Measurements from ENCODE around the gene BORCS5.

The BORCS5 gene

GRCh38 chr12:12353276-12353675, 3.6 kb upstream of the BORCS5 start:
- no peak for DNase-seq (ENCODE audit: low read depth)

- DNase-seq (ENCODE audit: low read depth) = no peak
Observed at GRCh38 chr12:12353807-12354206, 3.1 kb upstream of the BORCS5 start.

GRCh38 chr12:12356467-12356895, 397 bp upstream of the BORCS5 start:
- no peak for DNase-seq (ENCODE audit: low read depth)

- DNase-seq (ENCODE audit: low read depth) = no peak
Observed at GRCh38 chr12:12357719-12358461, 1.0 kb downstream of the BORCS5 start.

GRCh38 chr12:12358528-12358927, 1.6 kb downstream of the BORCS5 start:
- no peak for DNase-seq (ENCODE audit: low read depth)

GRCh38 chr12:12364787-12365445, 8.0 kb downstream of the BORCS5 start:
- no peak for DNase-seq (ENCODE audit: low read depth)

GRCh38 chr12:12365446-12365802, 8.5 kb downstream of the BORCS5 start:
- DNase-seq (ENCODE audit: low read depth) = no peak

- no peak for DNase-seq (ENCODE audit: low read depth)
Observed at GRCh38 chr12:12365931-12366431, 9.1 kb downstream of the BORCS5 start.

- no peak for DNase-seq (ENCODE audit: low read depth)
Observed at GRCh38 chr12:12366701-12367481, 10.0 kb downstream of the BORCS5 start.

GRCh38 chr12:12367482-12367998, 10.7 kb downstream of the BORCS5 start:
- no peak for DNase-seq (ENCODE audit: low read depth)

- no peak for DNase-seq (ENCODE audit: low read depth)
Observed at GRCh38 chr12:12372946-12373722, 16.3 kb downstream of the BORCS5 start.

GRCh38 chr12:12376646-12377448, 20.0 kb downstream of the BORCS5 start:
- DNase-seq (ENCODE audit: low read depth) = peak; percentile 43

- no peak for DNase-seq (ENCODE audit: low read depth)
Observed at GRCh38 chr12:12378616-12379015, 21.7 kb downstream of the BORCS5 start.

GRCh38 chr12:12379831-12380730, 23.2 kb downstream of the BORCS5 start:
- no peak for DNase-seq (ENCODE audit: low read depth)

GRCh38 chr12:12380949-12381593, 24.2 kb downstream of the BORCS5 start:
- DNase-seq (ENCODE audit: low read depth) = no peak

GRCh38 chr12:12381982-12382381, 25.1 kb downstream of the BORCS5 start:
- DNase-seq (ENCODE audit: low read depth) = no peak

- no peak for DNase-seq (ENCODE audit: low read depth)
Observed at GRCh38 chr12:12384571-12385340, 27.9 kb downstream of the BORCS5 start.

GRCh38 chr12:12387501-12387900, 30.6 kb downstream of the BORCS5 start:
- peak; percentile 26 for DNase-seq (ENCODE audit: low read depth)
